Measurements from ENCODE around the gene ASPG.

ASPG gene

GRCh38 chr14:104086210-104086660 lies 735 bp downstream of the ASPG start:
- Histone ChIP-seq H3K4me3 (ENCODE audit: low read length in 2 of 2) (peak overlapping the region; percentile 20 to 62), H3K27me3 (ENCODE audit: control insufficient read depth in 2 of 2, insufficient read depth in 2 of 2, low read length in 2 of 2) (peaks cover 0 to 4% of the 10 kb centered on the region in 2 donors), H3K4me1 (ENCODE audit: control insufficient read depth in 2 of 2, insufficient read depth in 2 of 2, low read length in 2 of 2) (peaks cover 63 to 74% of the 10 kb centered on the region in 2 donors), H3K36me3 (ENCODE audit: control insufficient read depth in 2 of 2, insufficient read depth in 2 of 2, low read length in 2 of 2) (no peaks in the 10 kb centered on the region), H3K9ac (ENCODE audit: low read depth in 1 of 2, low read length in 2 of 2) (peak overlapping the region; percentile 41 to 71), H3K27ac (ENCODE audit: low read depth in 2 of 2, low read length in 2 of 2) (peak overlapping the region; percentile 90 to 91), H3K9me3 (ENCODE audit: control insufficient read depth in 2 of 2, low read length in 2 of 2) (no peaks in the 10 kb centered on the region)

- H3K27ac ChIP-seq (ENCODE audit: low read depth in 2 of 2, low read length in 2 of 2) = peak overlapping the region; percentile 90 to 91
- peaks cover 57 to 68% of the 10 kb centered on the region in 2 donors for H3K4me1 ChIP-seq (ENCODE audit: control insufficient read depth in 2 of 2, insufficient read depth in 2 of 2, low read length in 2 of 2)
- peaks cover 0 to 4% of the 10 kb centered on the region in 2 donors for H3K27me3 ChIP-seq (ENCODE audit: control insufficient read depth in 2 of 2, insufficient read depth in 2 of 2, low read length in 2 of 2)
- H3K9me3 ChIP-seq (ENCODE audit: control insufficient read depth in 2 of 2, low read length in 2 of 2) = no peaks in the 10 kb centered on the region
- peak overlapping the region in 1 of 2 donors; percentile 62 for H3K4me3 ChIP-seq (ENCODE audit: low read length in 2 of 2)
- no peaks in the 10 kb centered on the region for H3K36me3 ChIP-seq (ENCODE audit: control insufficient read depth in 2 of 2, insufficient read depth in 2 of 2, low read length in 2 of 2)
- H3K9ac ChIP-seq (ENCODE audit: low read depth in 1 of 2, low read length in 2 of 2) = peak overlapping the region in 1 of 2 donors; percentile 71
These were observed 1.4 kb downstream of the ASPG start for GRCh38 chr14:104086661-104087461.

- Histone ChIP-seq H3K9ac (ENCODE audit: low read depth in 1 of 2, low read length in 2 of 2) (peak overlapping the region in 1 of 2 donors; percentile 66), H3K27me3 (ENCODE audit: control insufficient read depth in 2 of 2, insufficient read depth in 2 of 2, low read length in 2 of 2) (peaks cover 0 to 4% of the 10 kb centered on the region in 2 donors), H3K27ac (ENCODE audit: low read depth in 2 of 2, low read length in 2 of 2) (peak overlapping the region; percentile 90 to 91), H3K9me3 (ENCODE audit: control insufficient read depth in 2 of 2, low read length in 2 of 2) (no peaks in the 10 kb centered on the region), H3K4me3 (ENCODE audit: low read length in 2 of 2) (peak overlapping the region; percentile 26 to 37), H3K4me1 (ENCODE audit: control insufficient read depth in 2 of 2, insufficient read depth in 2 of 2, low read length in 2 of 2) (peaks cover 51 to 61% of the 10 kb centered on the region in 2 donors), H3K36me3 (ENCODE audit: control insufficient read depth in 2 of 2, insufficient read depth in 2 of 2, low read length in 2 of 2) (no peaks in the 10 kb centered on the region)
These were observed 2.0 kb downstream of the ASPG start for GRCh38 chr14:104087505-104087904.

- peaks cover 44 to 54% of the 10 kb centered on the region in 2 donors for H3K4me1 ChIP-seq (ENCODE audit: control insufficient read depth in 2 of 2, insufficient read depth in 2 of 2, low read length in 2 of 2)
- H3K4me3 ChIP-seq (ENCODE audit: low read length in 2 of 2) = peak overlapping the region; percentile 26 to 37
- H3K9ac ChIP-seq (ENCODE audit: low read depth in 1 of 2, low read length in 2 of 2) = peak overlapping the region in 1 of 2 donors; percentile 66
- H3K36me3 ChIP-seq (ENCODE audit: control insufficient read depth in 2 of 2, insufficient read depth in 2 of 2, low read length in 2 of 2) = no peaks in the 10 kb centered on the region
- H3K9me3 ChIP-seq (ENCODE audit: control insufficient read depth in 2 of 2, low read length in 2 of 2) = no peaks in the 10 kb centered on the region
- peaks cover 0 to 4% of the 10 kb centered on the region in 2 donors for H3K27me3 ChIP-seq (ENCODE audit: control insufficient read depth in 2 of 2, insufficient read depth in 2 of 2, low read length in 2 of 2)
- peak overlapping the region; percentile 90 to 91 for H3K27ac ChIP-seq (ENCODE audit: low read depth in 2 of 2, low read length in 2 of 2)
These were observed 2.7 kb downstream of the ASPG start for GRCh38 chr14:104087981-104088850.

- peaks cover 35 to 45% of the 10 kb centered on the region in 2 donors for H3K4me1 ChIP-seq (ENCODE audit: control insufficient read depth in 2 of 2, insufficient read depth in 2 of 2, low read length in 2 of 2)
- H3K27ac ChIP-seq (ENCODE audit: low read depth in 2 of 2, low read length in 2 of 2) = no peak overlapping the region
- no peaks in the 10 kb centered on the region for H3K9me3 ChIP-seq (ENCODE audit: control insufficient read depth in 2 of 2, low read length in 2 of 2)
- no peaks in the 10 kb centered on the region for H3K36me3 ChIP-seq (ENCODE audit: control insufficient read depth in 2 of 2, insufficient read depth in 2 of 2, low read length in 2 of 2)
- no peak overlapping the region for H3K9ac ChIP-seq (ENCODE audit: low read depth in 1 of 2, low read length in 2 of 2)
- H3K27me3 ChIP-seq (ENCODE audit: control insufficient read depth in 2 of 2, insufficient read depth in 2 of 2, low read length in 2 of 2) = peaks cover 0 to 4% of the 10 kb centered on the region in 2 donors
- no peak overlapping the region for H3K4me3 ChIP-seq (ENCODE audit: low read length in 2 of 2)
These were observed 4.7 kb downstream of the ASPG start for GRCh38 chr14:104090071-104090748.

- Histone ChIP-seq H3K27ac (ENCODE audit: low read depth in 2 of 2, low read length in 2 of 2) (no peak overlapping the region), H3K4me3 (ENCODE audit: low read length in 2 of 2) (no peak overlapping the region), H3K36me3 (ENCODE audit: control insufficient read depth in 2 of 2, insufficient read depth in 2 of 2, low read length in 2 of 2) (no peaks in the 10 kb centered on the region), H3K27me3 (ENCODE audit: control insufficient read depth in 2 of 2, insufficient read depth in 2 of 2, low read length in 2 of 2) (peaks cover 0 to 1% of the 10 kb centered on the region in 2 donors), H3K9me3 (ENCODE audit: control insufficient read depth in 2 of 2, low read length in 2 of 2) (no peaks in the 10 kb centered on the region), H3K4me1 (ENCODE audit: control insufficient read depth in 2 of 2, insufficient read depth in 2 of 2, low read length in 2 of 2) (peaks cover 29 to 37% of the 10 kb centered on the region in 2 donors), H3K9ac (ENCODE audit: low read depth in 1 of 2, low read length in 2 of 2) (no peak overlapping the region)
These were observed 5.8 kb downstream of the ASPG start for GRCh38 chr14:104091061-104091926.

- Histone ChIP-seq H3K4me3 (ENCODE audit: low read length in 2 of 2) (no peak overlapping the region), H3K36me3 (ENCODE audit: control insufficient read depth in 2 of 2, insufficient read depth in 2 of 2, low read length in 2 of 2) (no peaks in the 10 kb centered on the region), H3K9me3 (ENCODE audit: control insufficient read depth in 2 of 2, low read length in 2 of 2) (no peaks in the 10 kb centered on the region), H3K27ac (ENCODE audit: low read depth in 2 of 2, low read length in 2 of 2) (no peak overlapping the region), H3K27me3 (ENCODE audit: control insufficient read depth in 2 of 2, insufficient read depth in 2 of 2, low read length in 2 of 2) (no peaks in the 10 kb centered on the region), H3K4me1 (ENCODE audit: control insufficient read depth in 2 of 2, insufficient read depth in 2 of 2, low read length in 2 of 2) (peaks cover 22 to 28% of the 10 kb centered on the region in 2 donors), H3K9ac (ENCODE audit: low read depth in 1 of 2, low read length in 2 of 2) (no peak overlapping the region)
These were observed 6.6 kb downstream of the ASPG start for GRCh38 chr14:104091927-104092771.

- Histone ChIP-seq H3K4me1 (ENCODE audit: control insufficient read depth in 2 of 2, insufficient read depth in 2 of 2, low read length in 2 of 2) (peaks cover 15 to 20% of the 10 kb centered on the region in 2 donors), H3K9ac (ENCODE audit: low read depth in 1 of 2, low read length in 2 of 2) (no peak overlapping the region), H3K27me3 (ENCODE audit: control insufficient read depth in 2 of 2, insufficient read depth in 2 of 2, low read length in 2 of 2) (no peaks in the 10 kb centered on the region), H3K27ac (ENCODE audit: low read depth in 2 of 2, low read length in 2 of 2) (peak overlapping the region; percentile 23 to 55), H3K4me3 (ENCODE audit: low read length in 2 of 2) (no peak overlapping the region), H3K36me3 (ENCODE audit: control insufficient read depth in 2 of 2, insufficient read depth in 2 of 2, low read length in 2 of 2) (no peaks in the 10 kb centered on the region), H3K9me3 (ENCODE audit: control insufficient read depth in 2 of 2, low read length in 2 of 2) (no peaks in the 10 kb centered on the region)
These were observed 7.4 kb downstream of the ASPG start for GRCh38 chr14:104092931-104093365.

Measured in mucosa of rectum (tissue), 2 donors.